Panc1 (cell line): ENCODE data around the gene CROCC2. TPM values are rescaled to one million over a fixed set of nuclear protein-coding genes. Genes with fewer than 3 reads are reported as not detected.

Experiments
- ATAC-seq: fragments of 200-7000 bp; cut with Tn5 transposase; 2 replicates; pipeline ENCODE4 v1.9.1; 2020; ENCODE audit warnings: mild to moderate bottlenecking, moderate library complexity
- BruUV-seq: library from RNA; stranded (reverse); fragments of 400-500 nt; replicated peaks from 2 replicates; lab custom pipeline; 2021; lab: Mats Ljungman, UMichigan
- CTCF ChIA-PET: fragments of 300-600 bp; sonication (Branson Sonifier 250); formaldehyde crosslinking; loops from one replicate; lab custom pipeline; 2022; ENCODE audit warnings: antibody characterized with exemption; lab: Charles Lee
- POLR2A ChIA-PET: fragments of 300-600 bp; sonication (Branson Sonifier 250); formaldehyde crosslinking; loops from one replicate; lab custom pipeline; 2022; ENCODE audit warnings: antibody characterized with exemption; lab: Charles Lee
- DNase-seq: peaks from one replicate; pipeline ENCODE4 v3.0.0-alpha.2; 2010; ENCODE audit warnings: low read depth, low spot score
- H3K27ac ChIP-seq: 2 replicates; pipeline ENCODE4 v1.5.1; 2011; ENCODE audit warnings: mild to moderate bottlenecking, low read length, inconsistent platforms
- H3K27me3 ChIP-seq: fragments of 200-500 bp; sonication (Bioruptor generic); 2 replicates; pipeline ENCODE4 v1.6.0; 2014; ENCODE audit warnings: low read length, inconsistent platforms; ENCODE audit not compliant: control insufficient read depth, insufficient read depth
- H3K36me3 ChIP-seq: fragments of 200-500 bp; sonication (Bioruptor generic); 2 replicates; pipeline ENCODE4 v1.5.1; 2014; ENCODE audit warnings: inconsistent platforms, mild to moderate bottlenecking, low read length, moderate library complexity; ENCODE audit not compliant: control insufficient read depth, insufficient read depth
- H3K4me1 ChIP-seq: 2 replicates; pipeline ENCODE4 v1.5.1; 2011; ENCODE audit warnings: inconsistent platforms, mild to moderate bottlenecking, low read length, moderate library complexity; ENCODE audit not compliant: control insufficient read depth, insufficient read depth
- H3K4me3 ChIP-seq, 2 experiments: 2 replicates each; pipeline ENCODE4 v1.5.1; 2011 to 2012; ENCODE audit warnings: low read depth in 2 of 2, low read length in 2 of 2, mild to moderate bottlenecking in 2 of 2, inconsistent platforms in 1 of 2, moderate library complexity in 1 of 2
- H3K9me3 ChIP-seq: fragments of 200-500 bp; sonication (Bioruptor generic); 2 replicates; pipeline ENCODE4 v1.5.1; 2014; ENCODE audit warnings: low read depth, mild to moderate bottlenecking, inconsistent platforms, low read length, moderate library complexity; ENCODE audit not compliant: control insufficient read depth, insufficient read depth
- CTCF ChIP-seq: fragments of 450-650 bp; IDR thresholded peaks from 2 replicates; pipeline ENCODE4 v1.5.1; 2017; ENCODE audit warnings: mild to moderate bottlenecking
- POLR2AphosphoS5 ChIP-seq: IDR thresholded peaks from 2 replicates; pipeline ENCODE4 v1.6.1; 2012; ENCODE audit warnings: mild to moderate bottlenecking, low read depth, low read length, moderate library complexity
- SIN3A ChIP-seq: IDR thresholded peaks from 2 replicates; pipeline ENCODE4 v1.6.1; 2012; ENCODE audit warnings: low read depth, mild to moderate bottlenecking, low read length, moderate library complexity, borderline replicate concordance; ENCODE audit not compliant: insufficient read depth
- TCF7L2 ChIP-seq: IDR thresholded peaks from 2 replicates; pipeline ENCODE4 v1.6.1; 2011; ENCODE audit warnings: mild to moderate bottlenecking, low read depth, low read length, inconsistent platforms
- in situ Hi-C: cut with HindIII; loops from 2 replicates; pipeline ENCODE4 v1.10.0; 2016; ENCODE audit warnings: low sequenced_read_pairs, low pct_unique_long_range_greater_than_20kb
- intact Hi-C: fragments of 100-400 bp; cut with micrococcal nuclease; formaldehyde crosslinking; loops from one replicate; pipeline ENCODE4 v1.10.0; 2022; ENCODE audit not compliant: unreplicated experiment
- total RNA-seq: library from RNA; stranded (reverse); gene quantifications from one replicate; pipeline ENCODE4 v1.2.1, GENCODE V29; 2021; ENCODE audit not compliant: unreplicated experiment
- TF ChIP-seq, protein P1 (sequence below), 2 experiments: IDR thresholded peaks; 2 replicates each; pipeline ENCODE4 v1.6.1; 2011 to 2012; ENCODE audit warnings: low read depth in 2 of 2, control low read depth in 1 of 2, low read length in 1 of 2, mild to moderate bottlenecking in 1 of 2, moderate library complexity in 1 of 2; ENCODE audit not compliant: insufficient read depth in 1 of 2

Gene CROCC2
- total RNA-seq, 1 experiment from 2014 or later, result 0.23 TPM

DNA sequence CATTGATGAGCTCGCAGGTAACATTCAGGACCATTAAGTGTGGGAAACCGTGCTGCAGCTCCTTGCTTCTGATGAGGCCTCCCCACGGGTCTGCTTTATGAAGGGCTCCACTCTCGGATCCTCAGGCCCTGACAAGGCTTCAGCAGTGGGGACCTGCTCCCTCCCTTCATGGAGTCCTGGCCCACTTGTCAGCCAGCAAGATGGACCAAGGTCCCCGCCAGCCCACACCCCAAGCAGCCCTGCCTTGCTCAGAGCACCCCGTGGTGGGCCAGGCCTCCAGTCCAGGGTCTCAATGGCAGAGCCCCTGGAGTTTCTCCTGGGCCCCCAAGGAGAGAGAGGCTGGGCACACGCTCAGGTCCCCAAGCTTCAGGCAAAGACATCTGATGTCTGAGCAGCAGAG, 41.5 kb downstream of the CROCC2 start:
- Histone ChIP-seq H3K27ac (no peak overlapping the region), H3K27me3 (no peaks in the 10 kb centered on the region), H3K4me1 (no peaks in the 10 kb centered on the region), H3K9me3 (no peaks in the 10 kb centered on the region), H3K4me3 (no peak overlapping the region), H3K36me3 (no peaks in the 10 kb centered on the region)
- no TSS peak for BruUV-seq
- TF ChIP-seq POLR2AphosphoS5 (no peak), SIN3A (no peak), TCF7L2 (no peak), CTCF (no peak)
- TF ChIP-seq, protein P1, sequence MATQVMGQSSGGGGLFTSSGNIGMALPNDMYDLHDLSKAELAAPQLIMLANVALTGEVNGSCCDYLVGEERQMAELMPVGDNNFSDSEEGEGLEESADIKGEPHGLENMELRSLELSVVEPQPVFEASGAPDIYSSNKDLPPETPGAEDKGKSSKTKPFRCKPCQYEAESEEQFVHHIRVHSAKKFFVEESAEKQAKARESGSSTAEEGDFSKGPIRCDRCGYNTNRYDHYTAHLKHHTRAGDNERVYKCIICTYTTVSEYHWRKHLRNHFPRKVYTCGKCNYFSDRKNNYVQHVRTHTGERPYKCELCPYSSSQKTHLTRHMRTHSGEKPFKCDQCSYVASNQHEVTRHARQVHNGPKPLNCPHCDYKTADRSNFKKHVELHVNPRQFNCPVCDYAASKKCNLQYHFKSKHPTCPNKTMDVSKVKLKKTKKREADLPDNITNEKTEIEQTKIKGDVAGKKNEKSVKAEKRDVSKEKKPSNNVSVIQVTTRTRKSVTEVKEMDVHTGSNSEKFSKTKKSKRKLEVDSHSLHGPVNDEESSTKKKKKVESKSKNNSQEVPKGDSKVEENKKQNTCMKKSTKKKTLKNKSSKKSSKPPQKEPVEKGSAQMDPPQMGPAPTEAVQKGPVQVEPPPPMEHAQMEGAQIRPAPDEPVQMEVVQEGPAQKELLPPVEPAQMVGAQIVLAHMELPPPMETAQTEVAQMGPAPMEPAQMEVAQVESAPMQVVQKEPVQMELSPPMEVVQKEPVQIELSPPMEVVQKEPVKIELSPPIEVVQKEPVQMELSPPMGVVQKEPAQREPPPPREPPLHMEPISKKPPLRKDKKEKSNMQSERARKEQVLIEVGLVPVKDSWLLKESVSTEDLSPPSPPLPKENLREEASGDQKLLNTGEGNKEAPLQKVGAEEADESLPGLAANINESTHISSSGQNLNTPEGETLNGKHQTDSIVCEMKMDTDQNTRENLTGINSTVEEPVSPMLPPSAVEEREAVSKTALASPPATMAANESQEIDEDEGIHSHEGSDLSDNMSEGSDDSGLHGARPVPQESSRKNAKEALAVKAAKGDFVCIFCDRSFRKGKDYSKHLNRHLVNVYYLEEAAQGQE (IDR thresholded peaks at IDR 0.05; ENCODE audit: insufficient read depth in 1 of 2, low read depth in 2 of 2, low read length in 1 of 2), result no peak
- DNase-seq (no peak), ATAC-seq (no peak)
- POLR2A ChIA-PET, result no interaction called here
- in situ Hi-C loops, result no loop called here
- CTCF ChIA-PET, result no interaction called here
- intact Hi-C loops, result no loop called here

- BruUV-seq, result no TSS peak
- Histone ChIP-seq H3K27me3 (no peaks in the 10 kb centered on the region), H3K36me3 (no peaks in the 10 kb centered on the region), H3K27ac (no peak overlapping the region), H3K4me1 (no peaks in the 10 kb centered on the region), H3K4me3 (no peak overlapping the region), H3K9me3 (no peaks in the 10 kb centered on the region)
- in situ Hi-C loops (no loop called here), intact Hi-C loops (no loop called here)
- ATAC-seq (no peak), DNase-seq (no peak)
- ChIA-PET POLR2A (no interaction called here), CTCF (no interaction called here)
- TF ChIP-seq SIN3A (no peak), CTCF (no peak), TCF7L2 (no peak), POLR2AphosphoS5 (no peak)
- TF ChIP-seq, protein P1 (IDR thresholded peaks at IDR 0.05; ENCODE audit: insufficient read depth in 1 of 2, low read depth in 2 of 2, low read length in 1 of 2), result no peak
Observed at GRCh38 chr2:240948086-240948485, 42.0 kb downstream of the CROCC2 start.
